B cell (primary cell): ENCODE data around the gene SMARCC1.

Experiments
- CTCF ChIP-seq: fragments of 200-600 bp; IDR thresholded peaks from one replicate; pipeline ENCODE4 v1.8.0; 2022; ENCODE audit warnings: antibody characterized with exemption, mild to moderate bottlenecking
- EZH2 ChIP-seq: IDR thresholded peaks from 2 replicates; pipeline ENCODE4 v1.6.1; 2012; ENCODE audit warnings: borderline replicate concordance, low read depth, mild to moderate bottlenecking, moderate library complexity, low read length; ENCODE audit not compliant: insufficient read depth, poor library complexity, severe bottlenecking

GRCh38 chr3:47610583-47610982 is 171.1 kb downstream of the SMARCC1 start:
- TF ChIP-seq CTCF: no peak
- TF ChIP-seq EZH2: no peak
